Gastroesophageal sphincter (tissue), 3 donors: Measurements from ENCODE around the gene OPCML.

Source experiments
- EP300 ChIP-seq: sonication (generic); formaldehyde crosslinking; IDR thresholded peaks from one replicate; pipeline ENCODE4 v1.6.1; 2017; ENCODE audit warnings: antibody characterized with exemption, mild to moderate bottlenecking
- TF ChIP-seq, protein P1 (sequence below), 4 experiments: fragments of 200-600 bp in 2 of 4; fragments of 450-650 bp in 2 of 4; sonication (generic) in 1 of 4; IDR thresholded peaks; one replicate each; pipeline ENCODE4 v1.5.1; 2017 to 2019; ENCODE audit warnings: antibody characterized with exemption in 4 of 4, mild to moderate bottlenecking in 2 of 4, moderate library complexity in 2 of 4

DNA sequence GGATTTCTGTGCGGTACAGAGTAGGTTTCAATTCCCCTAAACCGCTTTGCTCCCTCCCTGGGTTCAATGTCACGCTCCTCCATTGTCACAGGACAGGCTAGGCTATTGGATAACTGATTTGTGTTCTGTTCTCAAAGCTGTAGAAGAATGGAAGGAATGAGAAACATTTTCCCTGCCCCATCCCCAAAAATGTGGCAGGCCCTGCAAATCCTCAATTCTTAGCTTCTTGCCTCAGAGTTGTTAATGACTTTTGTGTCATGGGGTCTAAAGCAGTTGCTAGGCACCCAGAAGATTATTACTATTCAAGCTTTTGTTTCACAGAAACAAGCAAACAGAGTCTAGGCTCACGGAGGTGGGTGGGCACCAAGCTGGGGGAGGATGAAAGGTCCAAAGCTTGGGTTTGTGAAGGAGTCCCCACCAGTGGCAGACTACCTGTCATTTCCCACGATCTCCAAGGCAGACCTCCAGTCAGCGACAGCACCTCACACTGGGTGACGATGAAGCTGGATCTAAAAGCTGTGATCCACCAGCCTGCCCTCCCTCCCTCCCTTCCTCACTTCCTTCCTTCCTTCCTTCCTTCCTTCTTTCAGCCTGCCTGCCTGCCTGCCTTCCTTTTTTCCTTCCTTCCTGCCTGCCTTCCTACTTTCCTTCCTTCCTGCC lies 1080.2 kb downstream of the OPCML start:
- TF ChIP-seq, protein P1, sequence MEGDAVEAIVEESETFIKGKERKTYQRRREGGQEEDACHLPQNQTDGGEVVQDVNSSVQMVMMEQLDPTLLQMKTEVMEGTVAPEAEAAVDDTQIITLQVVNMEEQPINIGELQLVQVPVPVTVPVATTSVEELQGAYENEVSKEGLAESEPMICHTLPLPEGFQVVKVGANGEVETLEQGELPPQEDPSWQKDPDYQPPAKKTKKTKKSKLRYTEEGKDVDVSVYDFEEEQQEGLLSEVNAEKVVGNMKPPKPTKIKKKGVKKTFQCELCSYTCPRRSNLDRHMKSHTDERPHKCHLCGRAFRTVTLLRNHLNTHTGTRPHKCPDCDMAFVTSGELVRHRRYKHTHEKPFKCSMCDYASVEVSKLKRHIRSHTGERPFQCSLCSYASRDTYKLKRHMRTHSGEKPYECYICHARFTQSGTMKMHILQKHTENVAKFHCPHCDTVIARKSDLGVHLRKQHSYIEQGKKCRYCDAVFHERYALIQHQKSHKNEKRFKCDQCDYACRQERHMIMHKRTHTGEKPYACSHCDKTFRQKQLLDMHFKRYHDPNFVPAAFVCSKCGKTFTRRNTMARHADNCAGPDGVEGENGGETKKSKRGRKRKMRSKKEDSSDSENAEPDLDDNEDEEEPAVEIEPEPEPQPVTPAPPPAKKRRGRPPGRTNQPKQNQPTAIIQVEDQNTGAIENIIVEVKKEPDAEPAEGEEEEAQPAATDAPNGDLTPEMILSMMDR (IDR thresholded peaks at IDR 0.05), result no peak
- no peak for TF ChIP-seq EP300
